Effector memory CD4-positive, alpha-beta T cell (primary cell): ENCODE data around the gene NFIB.

Experiments used
- DNase-seq, 3 donors: peaks; one replicate each; pipeline ENCODE4 v3.0.0-alpha.2; 2020
- H3K27ac ChIP-seq: 2 replicates; pipeline ENCODE4 v1.7.0; 2013; ENCODE audit warnings: mild to moderate bottlenecking, low read length, moderate library complexity; ENCODE audit not compliant: insufficient read depth, poor library complexity, severe bottlenecking
- H3K27me3 ChIP-seq: replicated peaks from 2 replicates; pipeline ENCODE4 v1.7.0; 2013; ENCODE audit warnings: mild to moderate bottlenecking, low read length; ENCODE audit not compliant: insufficient read depth, control insufficient read depth, poor library complexity, severe bottlenecking
- H3K36me3 ChIP-seq: 2 replicates; pipeline ENCODE4 v1.7.0; 2013; ENCODE audit warnings: mild to moderate bottlenecking, low read length, moderate library complexity; ENCODE audit not compliant: control insufficient read depth, insufficient read depth
- H3K4me1 ChIP-seq: 2 replicates; pipeline ENCODE4 v1.7.0; 2013; ENCODE audit warnings: low read length, mild to moderate bottlenecking; ENCODE audit not compliant: control insufficient read depth, insufficient read depth, poor library complexity, severe bottlenecking
- H3K4me3 ChIP-seq: 2 replicates; pipeline ENCODE4 v1.7.0; 2013; ENCODE audit warnings: low read length, low read depth, mild to moderate bottlenecking; ENCODE audit not compliant: insufficient read depth, poor library complexity, severe bottlenecking
- H3K9me3 ChIP-seq: 2 replicates; pipeline ENCODE4 v1.7.0; 2013; ENCODE audit warnings: mild to moderate bottlenecking, low read length, moderate library complexity; ENCODE audit not compliant: control insufficient read depth

Gene NFIB

GRCh38 chr9:14099737-14100136 is 214.2 kb downstream of the NFIB start:
- H3K27ac ChIP-seq: no peak overlapping the region

GRCh38 chr9:14098486-14099180 is 215.3 kb downstream of the NFIB start:
- H3K36me3 ChIP-seq: no peaks in the 10 kb centered on the region
- no peaks in the 10 kb centered on the region for H3K4me1 ChIP-seq
- no peak overlapping the region for H3K27ac ChIP-seq
- H3K4me3 ChIP-seq: no peak overlapping the region
- no peak for DNase-seq
- H3K9me3 ChIP-seq: no peaks in the 10 kb centered on the region
- no peaks in the 10 kb centered on the region for H3K27me3 ChIP-seq

More at GRCh38 chr9:14099737-14100136, 214.2 kb downstream of the NFIB start:
- no peak overlapping the region for H3K4me3 ChIP-seq
- H3K27me3 ChIP-seq: no peaks in the 10 kb centered on the region
- H3K4me1 ChIP-seq: no peaks in the 10 kb centered on the region
- H3K9me3 ChIP-seq: no peaks in the 10 kb centered on the region
- DNase-seq: no peak
- H3K36me3 ChIP-seq: no peaks in the 10 kb centered on the region

- H3K27ac ChIP-seq: no peak overlapping the region
- H3K4me3 ChIP-seq: no peak overlapping the region
- no peaks in the 10 kb centered on the region for H3K9me3 ChIP-seq
- H3K36me3 ChIP-seq: no peaks in the 10 kb centered on the region
- no peaks in the 10 kb centered on the region for H3K27me3 ChIP-seq
- no peaks in the 10 kb centered on the region for H3K4me1 ChIP-seq
- no peak for DNase-seq
These were observed 216.1 kb downstream of the NFIB start for GRCh38 chr9:14097666-14098415.

- H3K4me3 ChIP-seq: no peak overlapping the region
- no peak for DNase-seq
- no peaks in the 10 kb centered on the region for H3K27me3 ChIP-seq
- H3K27ac ChIP-seq: no peak overlapping the region
- no peaks in the 10 kb centered on the region for H3K36me3 ChIP-seq
- no peaks in the 10 kb centered on the region for H3K9me3 ChIP-seq
- no peaks in the 10 kb centered on the region for H3K4me1 ChIP-seq
These were observed 216.7 kb downstream of the NFIB start for GRCh38 chr9:14097215-14097614.

GRCh38 chr9:14096258-14096922 is 217.6 kb downstream of the NFIB start:
- H3K4me3 ChIP-seq: no peak overlapping the region
- H3K4me1 ChIP-seq: no peaks in the 10 kb centered on the region
- no peaks in the 10 kb centered on the region for H3K36me3 ChIP-seq
- H3K27me3 ChIP-seq: no peaks in the 10 kb centered on the region
- no peaks in the 10 kb centered on the region for H3K9me3 ChIP-seq
- H3K27ac ChIP-seq: no peak overlapping the region
- no peak for DNase-seq

- Histone ChIP-seq H3K27me3 (no peaks in the 10 kb centered on the region), H3K4me3 (no peak overlapping the region), H3K4me1 (no peaks in the 10 kb centered on the region), H3K27ac (no peak overlapping the region), H3K36me3 (no peaks in the 10 kb centered on the region), H3K9me3 (no peaks in the 10 kb centered on the region)
- DNase-seq: no peak
These were observed 218.7 kb downstream of the NFIB start for GRCh38 chr9:14095277-14095676.

- no peak overlapping the region for H3K27ac ChIP-seq
- H3K9me3 ChIP-seq: no peaks in the 10 kb centered on the region
- DNase-seq: no peak
- no peak overlapping the region for H3K4me3 ChIP-seq
- no peaks in the 10 kb centered on the region for H3K27me3 ChIP-seq
- no peaks in the 10 kb centered on the region for H3K36me3 ChIP-seq
- H3K4me1 ChIP-seq: no peaks in the 10 kb centered on the region
These were observed 219.4 kb downstream of the NFIB start for GRCh38 chr9:14094491-14094890.

GRCh38 chr9:14092344-14092743 is 221.6 kb downstream of the NFIB start:
- Histone ChIP-seq H3K9me3 (no peaks in the 10 kb centered on the region), H3K4me1 (no peaks in the 10 kb centered on the region), H3K27me3 (no peaks in the 10 kb centered on the region), H3K4me3 (no peak overlapping the region), H3K27ac (no peak overlapping the region), H3K36me3 (no peaks in the 10 kb centered on the region)
- DNase-seq: no peak

DNA sequence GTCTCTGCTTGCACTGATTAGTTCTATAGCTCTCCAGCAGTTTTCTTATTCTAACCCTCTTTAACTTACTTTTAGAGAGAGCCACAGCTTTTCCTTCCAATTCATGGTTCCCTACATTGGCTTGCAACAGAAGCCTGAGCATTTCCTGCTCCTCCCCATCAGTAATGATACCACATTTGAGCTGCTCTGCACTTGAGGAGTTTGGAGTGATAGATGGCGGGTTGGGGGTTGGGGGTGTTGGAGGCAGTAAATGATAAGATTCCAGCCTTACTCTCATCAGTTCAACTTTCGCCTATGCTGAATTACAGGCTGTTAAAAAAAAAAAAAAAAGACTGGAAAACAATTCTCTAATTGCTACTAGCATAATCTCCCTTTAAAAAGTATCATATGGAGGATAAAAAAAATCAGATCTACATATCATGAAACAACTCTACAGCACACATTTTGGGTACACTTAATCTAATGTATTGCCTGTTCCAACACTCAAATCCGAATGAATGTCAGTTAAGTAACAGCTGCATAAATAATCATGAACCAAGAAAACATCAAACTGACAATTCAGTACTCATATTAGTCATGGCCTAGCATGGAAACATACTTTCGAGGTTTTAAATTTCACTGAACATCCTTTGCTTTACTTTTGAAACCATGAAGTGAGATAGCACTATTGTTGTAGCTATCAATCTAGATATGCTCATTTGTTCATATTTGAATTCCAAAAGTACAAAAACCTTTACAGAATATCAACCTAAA is 224.7 kb downstream of the NFIB start:
- no peak overlapping the region for H3K4me3 ChIP-seq
- no peak for DNase-seq
- no peaks in the 10 kb centered on the region for H3K36me3 ChIP-seq
- H3K4me1 ChIP-seq: no peaks in the 10 kb centered on the region
- no peaks in the 10 kb centered on the region for H3K27me3 ChIP-seq
- H3K9me3 ChIP-seq: no peaks in the 10 kb centered on the region
- H3K27ac ChIP-seq: no peak overlapping the region
